Astrocyte of the spinal cord (primary cell): ENCODE data around the gene CPSF7.
A peak's percentile ranks its signal among the peaks of the same experiment; 100 is the strongest.

Source experiments
- DNase-seq: peaks from one replicate; pipeline ENCODE4 v3.0.0; 2011; ENCODE audit warnings: low read depth, low spot score
- H3K4me3 ChIP-seq: 2 replicates; pipeline ENCODE4 v1.5.1; 2011; ENCODE audit warnings: low read depth, mild to moderate bottlenecking, low read length, moderate library complexity
- in situ Hi-C: cut with HindIII; loops from 2 replicates; pipeline ENCODE4 v1.10.0; 2017; ENCODE audit warnings: low sequenced_read_pairs
- TF ChIP-seq, protein P1 (sequence below): IDR thresholded peaks from 2 replicates; pipeline ENCODE4 v1.5.1; 2012; ENCODE audit warnings: low read depth, mild to moderate bottlenecking, low read length, inconsistent platforms

CPSF7 gene, protein sequence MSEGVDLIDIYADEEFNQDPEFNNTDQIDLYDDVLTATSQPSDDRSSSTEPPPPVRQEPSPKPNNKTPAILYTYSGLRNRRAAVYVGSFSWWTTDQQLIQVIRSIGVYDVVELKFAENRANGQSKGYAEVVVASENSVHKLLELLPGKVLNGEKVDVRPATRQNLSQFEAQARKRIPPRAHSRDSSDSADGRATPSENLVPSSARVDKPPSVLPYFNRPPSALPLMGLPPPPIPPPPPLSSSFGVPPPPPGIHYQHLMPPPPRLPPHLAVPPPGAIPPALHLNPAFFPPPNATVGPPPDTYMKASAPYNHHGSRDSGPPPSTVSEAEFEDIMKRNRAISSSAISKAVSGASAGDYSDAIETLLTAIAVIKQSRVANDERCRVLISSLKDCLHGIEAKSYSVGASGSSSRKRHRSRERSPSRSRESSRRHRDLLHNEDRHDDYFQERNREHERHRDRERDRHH

DNA sequence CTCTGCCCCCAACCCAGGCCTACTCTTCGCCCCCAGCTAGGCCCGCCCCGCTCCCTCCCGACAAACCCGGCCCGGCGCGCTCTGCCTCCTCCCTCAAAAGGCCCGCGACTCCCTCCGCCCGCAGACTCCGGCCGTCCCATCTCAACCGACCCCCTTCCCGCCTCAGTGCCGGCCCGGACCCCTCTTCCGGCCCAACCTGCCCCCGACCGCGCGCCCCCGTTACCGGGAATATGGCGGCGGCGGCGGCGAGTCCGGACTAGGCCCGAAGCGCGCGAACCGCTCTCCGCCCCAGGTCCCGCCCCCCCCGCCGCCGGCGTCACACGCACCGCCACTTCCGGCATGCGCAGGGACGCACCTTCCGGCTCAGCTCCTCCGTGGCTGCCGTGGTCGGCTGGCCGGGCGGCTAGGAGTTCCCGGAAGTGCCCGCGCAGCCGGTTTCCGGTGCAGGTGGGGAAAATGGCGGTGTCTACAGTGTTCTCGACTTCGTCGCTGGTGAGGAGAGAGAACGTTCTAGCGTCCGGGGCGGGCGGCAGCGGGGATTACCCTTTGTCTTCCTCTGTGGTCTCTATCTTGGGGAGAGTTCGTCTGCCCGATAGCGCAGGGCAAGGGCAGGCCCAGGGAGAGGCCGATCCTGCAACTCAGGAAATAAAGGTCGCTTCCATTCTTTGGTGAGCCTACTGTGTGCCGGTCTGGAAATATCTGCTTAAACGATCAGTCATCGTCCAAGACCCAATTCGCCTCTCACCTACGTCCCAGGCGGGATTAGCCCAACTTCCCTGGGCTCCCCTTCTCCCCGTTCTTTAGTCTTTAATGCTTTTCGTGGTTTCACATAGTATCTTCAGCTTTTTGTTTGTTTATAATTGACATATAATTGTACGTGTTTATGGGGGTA, at the start of gene CPSF7, which contains the start of gene SDHAF2:
Gene CPSF7 (minus strand): TSS at position 285 of the 892 bp plus-strand sequence. CDS start 740 bp downstream, outside the sequence.
Gene SDHAF2 (plus strand): TSS at position 434 of the 892 bp plus-strand sequence. CDS start 23 bp downstream, at position 457.
- TF ChIP-seq, protein P1, sequence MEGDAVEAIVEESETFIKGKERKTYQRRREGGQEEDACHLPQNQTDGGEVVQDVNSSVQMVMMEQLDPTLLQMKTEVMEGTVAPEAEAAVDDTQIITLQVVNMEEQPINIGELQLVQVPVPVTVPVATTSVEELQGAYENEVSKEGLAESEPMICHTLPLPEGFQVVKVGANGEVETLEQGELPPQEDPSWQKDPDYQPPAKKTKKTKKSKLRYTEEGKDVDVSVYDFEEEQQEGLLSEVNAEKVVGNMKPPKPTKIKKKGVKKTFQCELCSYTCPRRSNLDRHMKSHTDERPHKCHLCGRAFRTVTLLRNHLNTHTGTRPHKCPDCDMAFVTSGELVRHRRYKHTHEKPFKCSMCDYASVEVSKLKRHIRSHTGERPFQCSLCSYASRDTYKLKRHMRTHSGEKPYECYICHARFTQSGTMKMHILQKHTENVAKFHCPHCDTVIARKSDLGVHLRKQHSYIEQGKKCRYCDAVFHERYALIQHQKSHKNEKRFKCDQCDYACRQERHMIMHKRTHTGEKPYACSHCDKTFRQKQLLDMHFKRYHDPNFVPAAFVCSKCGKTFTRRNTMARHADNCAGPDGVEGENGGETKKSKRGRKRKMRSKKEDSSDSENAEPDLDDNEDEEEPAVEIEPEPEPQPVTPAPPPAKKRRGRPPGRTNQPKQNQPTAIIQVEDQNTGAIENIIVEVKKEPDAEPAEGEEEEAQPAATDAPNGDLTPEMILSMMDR = no peak
- in situ Hi-C loops = no loop called here
- peak within 1 kb of the TSS; percentile 99 for H3K4me3 ChIP-seq
- peak; percentile 97 for DNase-seq

DNA sequence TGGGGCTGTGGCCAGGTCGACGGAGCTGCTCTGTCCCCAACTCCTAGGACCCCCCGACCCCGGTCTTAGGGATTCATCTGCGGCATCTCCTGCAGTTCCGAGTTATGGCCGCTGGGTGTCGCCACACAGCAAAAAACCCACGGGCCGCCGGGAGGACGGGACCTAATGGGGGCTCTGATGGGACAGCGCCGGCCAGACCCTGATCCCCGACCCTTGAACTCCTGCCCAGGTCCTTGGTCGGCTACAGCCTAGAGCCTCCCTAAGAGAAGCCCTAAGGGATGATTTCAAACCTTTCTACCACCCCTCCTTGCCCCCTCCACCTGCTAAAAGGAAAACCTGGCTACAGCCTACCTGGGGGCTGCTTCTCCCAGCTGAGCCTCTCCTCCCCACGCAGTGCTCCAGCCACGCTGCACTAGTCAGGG, 48.0 kb upstream of the CPSF7 start:
- no peak for DNase-seq
- TF ChIP-seq, protein P1 = peak; percentile 92
- in situ Hi-C loops = no loop called here
- H3K4me3 ChIP-seq = no peak overlapping the region

DNA sequence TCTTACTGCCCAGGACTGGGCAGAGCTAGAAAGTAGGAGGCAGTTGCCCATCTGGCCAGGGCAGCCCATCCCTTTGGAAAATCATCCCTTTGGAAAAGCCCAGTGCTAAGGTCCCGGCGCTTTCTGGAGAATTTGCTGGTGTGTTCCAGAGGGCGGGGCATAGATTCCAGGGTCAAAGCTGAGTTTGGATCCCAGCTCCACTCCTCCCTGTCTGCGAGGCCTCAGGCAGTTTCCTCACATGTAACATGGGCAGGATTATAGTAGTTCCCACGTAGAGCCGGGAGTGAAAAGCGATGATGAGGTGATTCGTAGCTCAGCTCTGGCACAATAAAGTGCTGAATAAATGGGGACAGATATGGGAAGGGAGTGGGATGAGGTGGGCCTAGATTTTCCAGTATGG, 47.4 kb upstream of the CPSF7 start:
- no peak overlapping the region for H3K4me3 ChIP-seq
- in situ Hi-C loops = no loop called here
- no peak for DNase-seq
- TF ChIP-seq, protein P1 = no peak

DNA sequence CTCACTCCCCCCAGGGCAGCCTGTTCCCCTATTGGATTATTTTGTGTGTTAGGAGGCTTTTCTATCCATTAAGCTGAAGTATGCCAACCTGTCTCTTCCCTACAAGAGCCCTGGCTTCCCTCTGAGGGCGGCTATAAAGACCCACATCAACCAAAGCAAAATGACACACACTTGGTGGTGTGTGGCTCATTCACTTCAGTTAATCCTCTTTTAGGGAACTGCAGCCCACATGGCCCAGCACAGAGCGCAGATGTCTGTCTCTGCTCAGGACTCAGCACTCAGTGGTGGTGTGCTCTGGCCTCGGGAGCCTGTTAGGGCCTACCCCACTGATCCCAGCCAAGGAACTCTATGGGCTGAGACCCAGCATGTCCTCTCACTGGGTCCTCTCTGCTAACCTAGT, 46.6 kb upstream of the CPSF7 start:
- TF ChIP-seq, protein P1 = no peak
- DNase-seq = no peak
- in situ Hi-C loops = no loop called here

DNA sequence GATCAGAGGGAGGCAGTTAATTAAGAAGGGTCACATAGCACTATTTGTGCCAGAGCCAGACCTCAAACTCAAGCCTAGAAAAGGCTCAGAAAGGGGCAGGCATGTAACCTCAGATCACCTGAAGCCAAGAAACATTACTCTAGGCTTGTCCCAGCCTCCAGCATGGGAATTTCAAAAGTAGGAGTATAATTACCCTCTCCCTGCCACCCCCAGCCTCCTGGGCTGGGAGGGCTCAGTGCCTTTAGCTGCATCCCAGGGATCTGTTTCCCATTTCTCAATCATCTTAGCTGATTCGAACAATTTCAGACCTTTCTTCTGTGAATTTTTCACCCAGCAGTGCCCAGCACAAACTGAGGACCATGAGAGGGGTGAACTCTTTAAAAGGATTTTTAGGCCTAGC, 45.7 kb upstream of the CPSF7 start:
- DNase-seq = no peak
- no peak overlapping the region for H3K4me3 ChIP-seq
- TF ChIP-seq, protein P1 = no peak
- in situ Hi-C loops = no loop called here

More for the DNA sequence above, 46.6 kb upstream of the CPSF7 start:
- no peak overlapping the region for H3K4me3 ChIP-seq

DNA sequence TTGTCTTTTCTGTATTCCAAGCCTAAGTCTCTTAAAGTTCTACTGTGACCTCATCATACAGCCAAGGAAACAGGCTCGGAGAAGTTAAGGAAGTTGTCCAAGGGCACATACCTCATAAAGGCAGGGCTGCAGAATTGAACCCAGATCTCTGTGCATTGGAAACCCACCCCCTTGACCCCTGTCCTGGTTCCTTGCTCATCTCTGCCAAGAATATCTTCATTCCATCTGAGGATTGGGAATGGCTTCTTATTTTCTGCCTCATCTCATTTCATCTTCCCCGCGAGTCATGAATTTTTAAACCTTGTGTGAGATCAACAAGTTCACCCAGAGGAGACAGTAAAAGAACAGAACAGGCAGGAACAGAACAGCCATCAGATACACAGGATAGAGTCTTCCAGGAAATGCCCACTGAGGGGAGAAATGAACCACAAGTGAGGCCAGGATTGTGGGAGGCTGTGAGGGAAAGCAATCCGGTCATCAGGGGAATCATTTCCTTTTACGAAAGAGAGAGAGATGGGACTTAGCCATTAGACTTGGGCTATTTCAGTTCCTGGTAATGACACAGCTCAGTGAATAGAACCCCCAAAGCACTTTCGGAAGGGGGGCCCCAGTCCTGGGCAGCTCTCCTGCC, 44.4 kb upstream of the CPSF7 start:
- in situ Hi-C loops = no loop called here
- H3K4me3 ChIP-seq = no peak overlapping the region
- TF ChIP-seq, protein P1 = no peak
- DNase-seq = no peak
